Immature natural killer cell (primary cell): ENCODE results near the gene IER3. TPM values are rescaled to one million over a fixed set of nuclear protein-coding genes. Genes with fewer than 3 reads are reported as not detected.
"Not testable (repeated sequence)": the region's sequence is repeated elsewhere in the genome, so short reads cannot be mapped to it uniquely, and the experiment has no call there.

Experiments used
- DNase-seq, 3 donors: peaks; one replicate each; pipeline ENCODE4 v3.0.0; 2022; ENCODE audit warnings: mixed read lengths in 1 of 3
- H3K27ac Mint-ChIP-seq, 6 donors: one replicate each; pipeline ENCODE4 v1.8.0; 2020; ENCODE audit warnings: mixed read lengths in 6 of 6, mild to moderate bottlenecking in 5 of 6, inconsistent platforms in 4 of 6, moderate library complexity in 3 of 6
- H3K27me3 Mint-ChIP-seq, 3 donors: one replicate each; pipeline ENCODE4 v1.8.0; 2020 to 2021; ENCODE audit warnings: low read depth in 3 of 3, mild to moderate bottlenecking in 3 of 3, mixed read lengths in 3 of 3, moderate library complexity in 3 of 3, inconsistent platforms in 1 of 3
- H3K36me3 Mint-ChIP-seq, 3 donors: one replicate each; pipeline ENCODE4 v1.8.0; 2020; ENCODE audit warnings: mixed read lengths in 3 of 3, inconsistent platforms in 2 of 3, mild to moderate bottlenecking in 2 of 3
- H3K4me1 Mint-ChIP-seq, 2 donors: one replicate each; pipeline ENCODE4 v1.8.0; 2020; ENCODE audit warnings: inconsistent platforms in 2 of 2, mild to moderate bottlenecking in 2 of 2, mixed read lengths in 2 of 2, moderate library complexity in 1 of 2
- H3K4me3 Mint-ChIP-seq, 5 donors: one replicate each; pipeline ENCODE4 v1.8.0; 2020; ENCODE audit warnings: mild to moderate bottlenecking in 5 of 5, mixed read lengths in 5 of 5, inconsistent platforms in 3 of 5, moderate library complexity in 3 of 5
- H3K9me3 Mint-ChIP-seq, 6 donors: one replicate each; pipeline ENCODE4 v1.8.0; 2020; ENCODE audit warnings: mild to moderate bottlenecking in 6 of 6, mixed read lengths in 6 of 6, inconsistent platforms in 4 of 6, moderate library complexity in 3 of 6
- polyA plus RNA-seq, 3 donors: library from polyadenylated mRNA; unstranded; fragments of 300-500 nt; fragmentation: Illumina TruSeq; gene quantifications; one replicate each; pipeline ENCODE4 v1.2.3, GENCODE V29; 2021

The IER3 gene
- polyA plus RNA-seq, 3 donors from 2014 or later = 1.0 to 2.7 (median 1.6) TPM

GRCh38 chr6:30777155-30777485 is 32.8 kb upstream of the IER3 start:
- H3K9me3 Mint-ChIP-seq = peaks cover 0 to 1% (median 0%) of the 10 kb centered on the region in 6 donors
- peaks cover 5 to 7% of the 10 kb centered on the region in 2 donors for H3K4me1 Mint-ChIP-seq
- no peak overlapping the region for H3K27ac Mint-ChIP-seq
- H3K36me3 Mint-ChIP-seq = peaks cover 0 to 4% (median 0%) of the 10 kb centered on the region in 3 donors
- H3K4me3 Mint-ChIP-seq = no peak overlapping the region
- no peak for DNase-seq
- peaks cover 2 to 5% (median 5%) of the 10 kb centered on the region in 3 donors for H3K27me3 Mint-ChIP-seq

- no peak for DNase-seq
- H3K27ac Mint-ChIP-seq = no peak overlapping the region
- peaks cover 0 to 1% (median 0%) of the 10 kb centered on the region in 6 donors for H3K9me3 Mint-ChIP-seq
- peaks cover 0 to 4% (median 0%) of the 10 kb centered on the region in 3 donors for H3K36me3 Mint-ChIP-seq
- no peak overlapping the region for H3K4me3 Mint-ChIP-seq
- H3K27me3 Mint-ChIP-seq = peaks cover 2 to 5% (median 4%) of the 10 kb centered on the region in 3 donors
- peaks cover 0 to 2% of the 10 kb centered on the region in 2 donors for H3K4me1 Mint-ChIP-seq
Observed at GRCh38 chr6:30776390-30777154, 32.2 kb upstream of the IER3 start.

DNA sequence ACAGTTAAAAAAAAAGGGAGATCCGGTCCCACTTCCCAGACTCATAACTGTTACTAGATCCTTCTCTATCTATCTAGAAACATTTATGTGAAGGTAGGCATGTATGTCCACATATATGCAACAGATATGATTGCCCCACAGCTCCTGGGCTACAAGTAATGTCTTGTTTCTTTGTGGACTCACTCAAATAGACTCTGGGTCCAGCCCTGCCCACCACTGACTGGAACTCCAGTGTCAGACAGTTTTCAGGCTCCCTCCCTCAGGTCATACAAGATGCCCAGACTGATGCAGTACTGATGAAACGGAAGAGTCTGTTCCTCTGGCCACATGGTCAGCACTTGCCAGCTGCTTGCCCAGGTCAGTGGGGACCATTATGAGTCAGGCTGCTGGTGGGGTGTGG is 30.8 kb upstream of the IER3 start:
- H3K36me3 Mint-ChIP-seq = peaks cover 0 to 4% (median 0%) of the 10 kb centered on the region in 3 donors
- H3K9me3 Mint-ChIP-seq = no peaks in the 10 kb centered on the region
- peaks cover 2 to 6% (median 4%) of the 10 kb centered on the region in 3 donors for H3K27me3 Mint-ChIP-seq
- H3K4me3 Mint-ChIP-seq = no peak overlapping the region
- no peak overlapping the region for H3K27ac Mint-ChIP-seq
- DNase-seq = no peak
- H3K4me1 Mint-ChIP-seq = peaks cover 1 to 3% of the 10 kb centered on the region in 2 donors

DNA sequence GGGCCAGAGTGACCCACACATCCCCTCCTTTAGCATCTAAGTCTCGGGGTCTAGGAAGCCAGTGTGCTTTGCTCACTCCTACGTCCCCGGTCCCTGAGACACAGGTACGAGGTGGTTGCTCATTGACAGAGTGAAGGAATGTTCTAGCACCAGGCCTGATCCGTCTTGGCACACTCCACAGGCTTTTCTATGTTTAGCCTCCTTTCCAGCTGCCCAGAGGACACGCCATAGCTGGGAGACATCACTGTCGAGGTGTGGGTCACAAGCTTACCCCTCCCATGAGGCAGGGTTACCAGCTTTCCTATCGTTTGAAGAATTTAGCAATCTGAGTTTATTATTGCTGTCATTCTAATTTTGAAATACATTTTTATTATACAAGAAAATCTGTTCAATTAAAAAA is 30.4 kb upstream of the IER3 start:
- H3K9me3 Mint-ChIP-seq = no peaks in the 10 kb centered on the region
- no peak for DNase-seq
- no peak overlapping the region for H3K27ac Mint-ChIP-seq
- H3K4me3 Mint-ChIP-seq = no peak overlapping the region
- H3K4me1 Mint-ChIP-seq = peaks cover 5 to 7% of the 10 kb centered on the region in 2 donors
- H3K27me3 Mint-ChIP-seq = peaks cover 4 to 5% (median 4%) of the 10 kb centered on the region in 3 donors
- peaks cover 0 to 4% (median 0%) of the 10 kb centered on the region in 3 donors for H3K36me3 Mint-ChIP-seq

DNA sequence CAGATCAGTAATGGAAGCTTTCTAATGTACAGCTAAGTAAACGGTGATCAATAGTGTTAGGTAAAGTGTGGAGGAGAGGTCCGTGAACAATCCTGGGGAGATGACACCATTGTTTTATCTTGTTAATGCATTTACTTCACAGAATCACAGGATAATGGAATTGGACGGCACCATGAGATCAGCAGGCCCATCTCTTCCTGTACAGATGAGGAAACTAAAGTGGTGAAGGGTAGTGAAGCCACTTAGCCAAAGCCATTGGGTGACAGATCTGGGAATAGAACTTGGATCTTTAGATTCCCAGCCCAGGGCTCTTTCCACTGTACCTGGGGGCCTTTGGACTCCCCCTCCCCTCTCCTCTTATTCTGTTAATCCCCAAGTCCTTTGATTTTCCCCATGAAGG is 26.2 kb upstream of the IER3 start:
- Mint-ChIP-seq H3K9me3 (no peaks in the 10 kb centered on the region), H3K4me1 (peaks cover 22 to 26% of the 10 kb centered on the region in 2 donors), H3K27me3 (peaks cover 2 to 9% (median 7%) of the 10 kb centered on the region in 3 donors), H3K36me3 (peaks cover 0 to 4% (median 0%) of the 10 kb centered on the region in 3 donors), H3K4me3 (no peak overlapping the region), H3K27ac (no peak overlapping the region)
- DNase-seq = no peak

- no peaks in the 10 kb centered on the region for H3K9me3 Mint-ChIP-seq
- peaks cover 0 to 4% (median 0%) of the 10 kb centered on the region in 3 donors for H3K36me3 Mint-ChIP-seq
- H3K27ac Mint-ChIP-seq = peak overlapping the region in 4 of 6 donors; percentile 15 to 77 (median 50)
- H3K4me1 Mint-ChIP-seq = peaks cover 22 to 26% of the 10 kb centered on the region in 2 donors
- peak overlapping the region; percentile 16 to 76 (median 63) for H3K4me3 Mint-ChIP-seq
- no peak for DNase-seq
- peaks cover 2 to 9% (median 7%) of the 10 kb centered on the region in 3 donors for H3K27me3 Mint-ChIP-seq
Observed at GRCh38 chr6:30769853-30770524, 25.6 kb upstream of the IER3 start.

GRCh38 chr6:30769088-30769852 is 24.9 kb upstream of the IER3 start:
- H3K27me3 Mint-ChIP-seq = peaks cover 2 to 9% (median 7%) of the 10 kb centered on the region in 3 donors
- H3K27ac Mint-ChIP-seq = peak overlapping the region in 5 of 6 donors; percentile 15 to 77 (median 52)
- no peaks in the 10 kb centered on the region for H3K9me3 Mint-ChIP-seq
- H3K4me1 Mint-ChIP-seq = peaks cover 22 to 26% of the 10 kb centered on the region in 2 donors
- DNase-seq = no peak
- H3K4me3 Mint-ChIP-seq = peak overlapping the region; percentile 42 to 76 (median 64)
- peaks cover 0 to 4% (median 4%) of the 10 kb centered on the region in 3 donors for H3K36me3 Mint-ChIP-seq

DNA sequence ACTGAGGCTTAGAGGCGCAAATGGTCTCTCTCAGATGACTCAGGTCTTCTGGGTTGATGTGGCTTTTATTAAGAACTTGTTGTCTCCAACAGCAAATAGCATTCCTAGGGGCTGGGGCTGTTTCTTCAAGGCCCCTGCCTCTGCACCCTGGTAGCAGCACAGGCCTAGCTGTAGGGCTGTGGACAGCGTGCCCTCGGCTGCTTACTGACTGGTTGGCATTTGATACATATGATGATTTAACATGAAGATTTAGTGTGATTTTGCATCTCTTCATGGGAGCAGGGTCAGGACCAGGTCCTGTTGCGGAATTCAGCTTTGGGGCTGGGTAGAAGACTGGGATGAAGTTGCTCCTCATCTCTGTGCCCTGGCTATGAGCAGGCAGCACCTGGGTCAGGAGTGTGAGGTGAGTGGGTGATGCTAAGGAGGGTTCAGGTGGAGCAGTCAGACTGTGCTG is 24.3 kb upstream of the IER3 start:
- Mint-ChIP-seq H3K9me3 (no peaks in the 10 kb centered on the region), H3K4me3 (peak overlapping the region; percentile 42 to 65 (median 63)), H3K27ac (no peak overlapping the region), H3K27me3 (peaks cover 2 to 9% (median 9%) of the 10 kb centered on the region in 3 donors), H3K36me3 (peaks cover 0 to 7% (median 4%) of the 10 kb centered on the region in 3 donors), H3K4me1 (peaks cover 22 to 26% of the 10 kb centered on the region in 2 donors)
- DNase-seq = no peak

GRCh38 chr6:30767944-30768301 is 23.6 kb upstream of the IER3 start:
- no peak overlapping the region for H3K27ac Mint-ChIP-seq
- no peak for DNase-seq
- peaks cover 2 to 9% (median 6%) of the 10 kb centered on the region in 3 donors for H3K27me3 Mint-ChIP-seq
- H3K4me3 Mint-ChIP-seq = peak overlapping the region in 2 of 5 donors; percentile 11 to 14
- no peaks in the 10 kb centered on the region for H3K9me3 Mint-ChIP-seq
- H3K36me3 Mint-ChIP-seq = peaks cover 0 to 7% (median 2%) of the 10 kb centered on the region in 3 donors
- peaks cover 22 to 26% of the 10 kb centered on the region in 2 donors for H3K4me1 Mint-ChIP-seq

DNA sequence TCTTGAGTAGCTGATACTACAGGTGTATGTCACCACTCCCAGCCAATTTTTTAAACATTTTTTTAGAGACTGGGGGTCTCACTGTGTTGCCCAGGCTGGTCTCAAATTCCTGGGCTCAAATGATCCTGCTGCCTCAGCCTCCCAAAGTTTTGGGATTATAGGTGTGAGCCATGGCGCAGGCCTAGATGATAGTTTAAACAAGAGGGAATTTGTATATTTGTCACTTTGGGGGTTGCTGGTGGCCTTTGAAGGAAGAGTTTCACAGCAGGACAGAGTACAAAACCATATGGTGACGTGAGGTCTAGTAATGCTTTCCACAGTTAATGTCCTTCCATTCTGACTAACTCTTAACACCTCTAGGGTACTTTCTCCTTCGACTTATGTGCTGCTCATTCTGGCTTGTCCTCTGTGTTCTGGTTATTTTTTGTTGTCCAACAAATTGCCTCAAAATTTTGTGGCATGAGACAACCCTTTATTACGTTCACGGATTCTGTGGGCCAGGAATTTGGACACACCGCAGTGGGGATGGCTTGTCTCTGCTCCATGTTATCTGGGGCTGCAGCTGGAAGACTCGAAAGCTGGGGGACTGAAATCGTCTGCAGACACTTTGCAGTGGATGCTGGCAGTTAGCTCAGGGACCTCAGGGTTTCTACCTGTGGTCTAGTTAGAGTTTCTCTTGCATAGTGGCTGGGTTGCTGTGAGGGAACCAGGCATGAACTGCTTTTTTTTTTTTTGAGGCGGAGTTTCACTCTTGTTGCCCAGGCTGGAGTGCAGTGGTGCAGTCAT is 23.0 kb upstream of the IER3 start:
- Mint-ChIP-seq H3K27me3 (peaks cover 2 to 9% (median 6%) of the 10 kb centered on the region in 3 donors), H3K9me3 (no peaks in the 10 kb centered on the region), H3K36me3 (peaks cover 0 to 7% (median 0%) of the 10 kb centered on the region in 3 donors), H3K27ac (peak overlapping the region in 1 of 6 donors; percentile 38), H3K4me3 (no peak overlapping the region), H3K4me1 (peaks cover 22 to 26% of the 10 kb centered on the region in 2 donors)
- DNase-seq = no peak

DNA sequence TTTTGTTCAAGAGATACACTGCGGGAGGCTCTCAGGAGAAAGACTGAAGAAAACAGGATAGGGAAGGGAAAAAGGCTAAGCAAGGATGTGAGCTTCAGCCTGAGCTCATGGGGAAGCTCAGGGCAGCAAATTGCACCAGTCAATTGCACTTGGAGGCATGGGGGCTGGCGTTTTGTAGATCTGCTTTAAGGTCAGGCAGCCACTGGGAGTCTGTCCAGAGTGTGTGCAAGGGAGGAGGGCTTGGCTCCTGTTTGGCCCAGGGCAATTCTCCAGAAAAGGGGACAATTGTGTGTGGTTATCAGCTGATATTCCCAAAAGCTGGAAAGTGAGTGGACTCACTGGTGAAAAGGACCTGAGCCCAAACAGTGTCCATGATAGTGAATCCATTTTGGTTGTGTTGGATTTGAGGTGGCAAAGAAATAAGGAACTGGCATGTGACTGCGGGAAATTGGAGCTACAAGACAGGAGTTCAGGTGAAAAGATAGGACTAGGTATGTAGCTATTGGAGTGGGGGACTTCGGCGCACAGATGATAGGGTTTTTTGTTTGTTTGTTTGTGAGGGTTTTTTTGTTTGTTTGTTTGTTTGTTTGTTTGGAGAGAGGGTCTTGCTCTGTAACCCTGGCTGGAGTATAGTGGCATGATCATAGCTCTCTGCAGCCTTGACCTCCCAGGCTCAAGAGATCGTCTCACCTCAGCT is 22.3 kb upstream of the IER3 start:
- DNase-seq = no peak
- Mint-ChIP-seq H3K4me1 (peaks cover 22 to 26% of the 10 kb centered on the region in 2 donors), H3K36me3 (peaks cover 0 to 7% (median 0%) of the 10 kb centered on the region in 3 donors), H3K27me3 (peaks cover 2 to 8% (median 6%) of the 10 kb centered on the region in 3 donors), H3K9me3 (no peaks in the 10 kb centered on the region), H3K4me3 (no peak overlapping the region), H3K27ac (peak overlapping the region in 1 of 6 donors; percentile 67)

GRCh38 chr6:30765495-30765894 is 21.1 kb upstream of the IER3 start:
- H3K4me1 Mint-ChIP-seq = peaks cover 22 to 26% of the 10 kb centered on the region in 2 donors
- not testable (repeated sequence) for H3K27me3 Mint-ChIP-seq, DNase-seq, H3K4me3 Mint-ChIP-seq, H3K9me3 Mint-ChIP-seq, H3K27ac Mint-ChIP-seq, H3K36me3 Mint-ChIP-seq
